HG03575 (cell line): Measurements from ENCODE around the gene SCMH1.

Source experiments
- ATAC-seq: cut with Tn5 transposase; IDR thresholded peaks from one replicate; pipeline ENCODE4 v1.9.1; 2021; ENCODE audit not compliant: unreplicated experiment, insufficient number of reproducible peaks, low FRiP score; ENCODE audit errors: extremely low read depth

SCMH1 gene

GRCh38 chr1:41020109-41020576, 222.0 kb downstream of the SCMH1 start:
- no peak for ATAC-seq

- no peak for ATAC-seq
Observed at GRCh38 chr1:41019353-41019745, 222.8 kb downstream of the SCMH1 start.

- ATAC-seq: no peak
Observed at GRCh38 chr1:41018018-41018410, 224.1 kb downstream of the SCMH1 start.

- no peak for ATAC-seq
Observed at GRCh38 chr1:41017141-41018017, 224.7 kb downstream of the SCMH1 start.

DNA sequence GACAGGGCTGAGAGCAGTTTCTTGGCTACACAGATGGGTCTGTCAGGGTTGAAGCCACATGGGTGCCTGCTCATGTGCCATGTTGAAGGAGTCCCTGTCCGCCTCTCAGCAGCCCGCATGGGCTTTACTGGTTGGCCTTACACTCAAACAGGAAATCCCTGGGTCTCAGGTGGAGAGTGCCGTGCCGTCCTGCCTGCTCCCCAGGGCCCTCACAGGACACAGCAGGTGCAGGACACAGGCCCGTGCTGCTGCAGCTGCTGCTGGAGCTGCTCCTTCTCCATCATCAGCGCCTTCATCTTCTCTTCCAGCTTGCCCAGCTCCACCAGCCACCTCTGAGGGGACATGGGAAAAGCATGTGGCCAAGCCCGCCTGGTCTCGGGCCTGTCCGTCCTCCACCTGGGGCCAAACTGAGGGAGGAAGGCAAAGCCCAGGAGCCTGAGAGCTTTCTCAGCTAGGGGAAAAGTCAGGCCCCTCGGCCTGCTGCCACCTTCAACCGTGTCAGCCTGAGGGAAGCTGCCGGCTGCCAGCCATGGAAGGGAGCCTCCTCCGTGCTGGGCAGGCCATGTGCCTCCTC, 226.1 kb downstream of the SCMH1 start:
- ATAC-seq: no peak

GRCh38 chr1:41015281-41015896, 226.7 kb downstream of the SCMH1 start:
- ATAC-seq: no peak

GRCh38 chr1:41014871-41015270, 227.2 kb downstream of the SCMH1 start:
- ATAC-seq: no peak

DNA sequence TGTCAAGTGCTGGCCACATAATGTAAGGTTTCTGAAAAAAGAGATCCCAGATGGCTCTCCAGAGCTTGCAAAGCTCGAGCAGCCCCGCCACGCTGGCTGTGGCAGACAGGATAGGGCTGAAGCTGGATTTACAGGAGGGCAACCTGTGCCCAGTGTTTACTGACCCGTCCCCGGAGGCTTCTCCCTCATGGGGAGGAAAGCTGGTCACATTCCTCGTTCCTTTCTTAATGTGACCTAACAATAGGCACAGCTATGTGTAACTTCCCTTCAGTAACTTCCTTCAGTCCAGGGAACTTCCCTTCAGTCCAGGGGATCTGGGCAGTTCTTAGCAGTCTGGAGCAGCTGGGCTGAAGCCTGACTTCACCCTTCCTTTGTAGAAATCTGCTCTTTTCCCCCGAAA, 228.3 kb downstream of the SCMH1 start:
- no peak for ATAC-seq

GRCh38 chr1:41013024-41013423, 229.1 kb downstream of the SCMH1 start:
- no peak for ATAC-seq

GRCh38 chr1:41010345-41010744, 231.8 kb downstream of the SCMH1 start:
- ATAC-seq: no peak

DNA sequence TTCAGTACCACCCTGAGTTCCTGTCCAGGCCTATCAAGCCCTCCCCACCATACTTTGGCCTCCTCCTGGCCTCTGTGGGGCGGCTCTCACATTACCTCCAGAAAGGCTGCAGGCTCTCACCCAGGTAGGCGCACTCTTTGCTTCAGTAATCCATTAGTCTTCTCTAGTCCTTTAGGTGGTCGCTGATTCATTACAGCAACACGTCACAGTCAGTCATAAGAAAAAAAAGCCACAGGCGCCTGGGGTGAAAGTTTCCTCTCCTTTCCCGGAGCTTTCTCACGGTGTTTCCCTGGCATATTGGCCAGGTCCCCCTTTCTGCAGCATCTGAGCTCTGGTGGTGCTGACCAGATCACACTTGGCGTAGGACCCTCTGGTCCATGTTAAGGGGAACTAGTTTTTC, 232.6 kb downstream of the SCMH1 start:
- ATAC-seq: no peak

GRCh38 chr1:41006942-41007865, 234.9 kb downstream of the SCMH1 start:
- ATAC-seq: no peak

- no peak for ATAC-seq
Observed at GRCh38 chr1:41005876-41006275, 236.2 kb downstream of the SCMH1 start.

DNA sequence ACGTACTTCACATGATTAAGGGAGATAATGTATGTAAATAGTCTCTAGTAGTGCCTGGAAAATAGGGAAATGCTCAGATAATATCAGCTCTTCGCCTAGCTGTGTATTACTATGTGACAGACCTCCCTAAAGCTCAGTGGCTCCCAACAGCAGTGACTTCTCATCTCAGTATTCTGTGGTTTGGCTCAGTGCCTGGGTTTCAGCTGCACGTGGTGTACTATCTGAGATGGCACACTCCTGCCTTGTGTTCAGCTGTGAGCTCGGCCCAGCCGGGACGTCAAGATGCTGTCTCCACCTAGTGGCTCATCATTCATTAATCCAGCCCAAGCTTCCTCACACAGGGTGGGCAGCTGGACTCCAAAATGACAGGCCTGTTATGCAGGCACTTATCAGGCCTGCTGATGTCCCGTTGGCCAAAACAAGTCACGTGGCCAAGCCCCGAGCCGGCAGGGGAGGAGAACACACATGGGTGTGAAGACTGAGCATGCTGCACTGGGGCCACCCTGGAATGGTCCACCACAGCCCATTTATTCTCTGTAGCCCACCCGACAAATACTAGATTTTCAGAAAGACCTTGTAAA, 238.4 kb downstream of the SCMH1 start:
- ATAC-seq: peak; percentile 69

DNA sequence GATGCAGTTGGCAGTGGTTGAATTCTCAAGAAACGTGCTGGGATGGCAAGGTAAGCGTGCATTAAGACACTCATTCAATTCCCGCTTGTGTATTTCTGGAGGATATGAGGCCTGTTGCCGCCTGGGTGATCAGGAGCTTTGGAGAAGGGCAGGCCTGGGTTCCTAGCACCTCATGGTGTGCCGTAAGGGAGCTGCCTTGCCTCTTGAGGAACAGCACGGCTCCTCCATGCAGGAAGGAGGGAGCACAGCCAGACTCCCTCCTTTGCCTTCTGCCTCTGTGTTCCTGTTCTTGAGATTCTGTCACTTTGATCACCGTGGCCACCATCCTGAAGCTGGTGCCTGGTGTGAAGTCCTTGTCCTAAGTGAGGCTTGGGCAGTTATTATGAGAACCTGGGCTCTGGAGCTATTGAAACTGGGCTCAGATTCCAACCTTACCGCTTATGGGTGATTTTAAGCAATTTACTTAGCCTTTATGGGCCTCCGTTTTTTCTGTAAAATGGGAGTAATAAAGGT, 238.9 kb downstream of the SCMH1 start:
- ATAC-seq: no peak

- ATAC-seq: no peak
Observed at GRCh38 chr1:40998668-40999067, 243.4 kb downstream of the SCMH1 start.

DNA sequence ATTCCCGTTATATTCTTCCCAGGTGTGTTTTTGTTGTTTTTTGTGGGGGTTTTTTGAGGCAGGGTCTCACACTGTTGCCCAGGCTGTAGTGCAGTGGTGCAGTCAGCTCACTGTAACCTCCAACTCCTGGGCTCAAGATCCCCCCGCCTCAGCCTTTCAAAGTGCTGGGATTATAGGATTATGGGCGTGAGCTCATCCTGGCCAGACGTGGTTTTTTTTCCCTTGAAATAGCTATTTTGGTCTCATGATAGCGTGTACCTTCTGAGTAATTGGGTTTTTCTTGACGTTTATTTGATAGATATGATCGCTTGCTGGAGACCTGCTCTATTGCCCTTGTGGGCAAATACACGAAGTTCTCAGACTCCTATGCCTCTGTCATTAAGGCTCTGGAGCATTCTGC, 245.0 kb downstream of the SCMH1 start:
- ATAC-seq: no peak

DNA sequence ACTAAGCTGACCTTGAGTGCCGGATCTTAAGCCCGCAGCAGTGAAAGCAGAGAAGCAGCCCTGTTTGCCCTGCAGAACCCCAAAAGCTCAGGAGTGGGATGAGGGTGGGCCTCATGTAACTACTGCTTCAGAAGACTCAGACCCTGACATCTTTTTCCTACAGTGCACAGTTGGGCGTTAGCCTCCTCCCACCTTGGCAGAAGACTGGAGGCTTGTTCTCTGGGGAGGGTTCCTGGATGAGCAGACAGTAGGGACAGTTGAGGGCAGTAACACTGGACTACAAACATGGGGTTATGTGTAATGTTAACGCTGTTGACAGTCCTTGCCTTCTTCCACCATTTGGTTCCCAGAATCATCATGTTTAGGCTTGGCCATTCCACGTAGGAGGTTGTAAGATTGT, 253.0 kb downstream of the SCMH1 start:
- no peak for ATAC-seq

DNA sequence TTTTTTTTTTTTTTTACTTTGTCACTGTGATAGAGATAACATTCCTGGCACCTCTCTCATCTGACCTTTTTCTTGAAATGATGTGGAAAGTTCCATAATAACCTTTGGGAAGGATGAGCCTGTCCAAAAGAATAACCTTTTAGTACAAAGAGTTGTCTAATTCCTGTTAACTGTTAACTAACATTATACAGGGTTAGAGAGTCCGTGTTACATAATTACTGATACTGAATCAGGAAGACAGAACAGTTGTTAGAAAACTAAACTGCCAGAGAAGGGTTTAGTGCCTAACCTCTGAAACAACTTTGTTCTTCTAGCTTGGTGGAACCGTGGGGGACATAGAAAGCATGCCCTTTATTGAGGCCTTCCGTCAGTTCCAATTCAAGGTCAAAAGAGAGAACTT, 253.8 kb downstream of the SCMH1 start:
- no peak for ATAC-seq
